ENCODE data around the gene LRP6. TPM values are rescaled to one million over a fixed set of nuclear protein-coding genes. Genes with fewer than 3 reads are reported as not detected.

LRP6 gene
- total and polyA plus RNA-seq, 2 of the 8 experiments (the other 6 are each of a cell fraction or from before 2014, with no cell fraction given): 53.6 to 73.2 TPM

DNA sequence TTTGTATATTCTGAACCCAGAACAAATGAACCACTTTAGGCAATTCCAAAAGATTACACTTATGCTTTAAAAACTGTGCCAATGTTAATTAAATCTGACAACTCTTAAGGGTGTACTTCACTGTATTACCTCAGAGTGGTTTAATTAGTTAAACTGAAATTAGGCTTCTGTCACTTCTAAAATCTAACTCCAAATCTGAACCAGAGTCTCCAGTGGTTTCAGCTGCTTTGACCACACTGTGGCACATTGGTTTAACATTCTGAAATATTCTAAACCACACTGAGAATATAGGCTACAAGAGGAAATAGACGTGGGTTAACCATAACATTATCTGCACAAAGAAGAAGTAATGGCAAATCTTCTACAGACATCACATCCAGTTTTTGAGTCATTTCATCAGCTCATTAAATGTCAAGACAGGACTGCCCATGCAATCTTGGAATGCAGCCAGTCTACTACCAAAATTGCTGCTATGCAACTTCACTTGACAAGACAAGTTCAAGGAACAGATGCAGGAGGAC, 94.8 kb downstream of the LRP6 start (continued):
- TF ChIP-seq, protein P1, sequence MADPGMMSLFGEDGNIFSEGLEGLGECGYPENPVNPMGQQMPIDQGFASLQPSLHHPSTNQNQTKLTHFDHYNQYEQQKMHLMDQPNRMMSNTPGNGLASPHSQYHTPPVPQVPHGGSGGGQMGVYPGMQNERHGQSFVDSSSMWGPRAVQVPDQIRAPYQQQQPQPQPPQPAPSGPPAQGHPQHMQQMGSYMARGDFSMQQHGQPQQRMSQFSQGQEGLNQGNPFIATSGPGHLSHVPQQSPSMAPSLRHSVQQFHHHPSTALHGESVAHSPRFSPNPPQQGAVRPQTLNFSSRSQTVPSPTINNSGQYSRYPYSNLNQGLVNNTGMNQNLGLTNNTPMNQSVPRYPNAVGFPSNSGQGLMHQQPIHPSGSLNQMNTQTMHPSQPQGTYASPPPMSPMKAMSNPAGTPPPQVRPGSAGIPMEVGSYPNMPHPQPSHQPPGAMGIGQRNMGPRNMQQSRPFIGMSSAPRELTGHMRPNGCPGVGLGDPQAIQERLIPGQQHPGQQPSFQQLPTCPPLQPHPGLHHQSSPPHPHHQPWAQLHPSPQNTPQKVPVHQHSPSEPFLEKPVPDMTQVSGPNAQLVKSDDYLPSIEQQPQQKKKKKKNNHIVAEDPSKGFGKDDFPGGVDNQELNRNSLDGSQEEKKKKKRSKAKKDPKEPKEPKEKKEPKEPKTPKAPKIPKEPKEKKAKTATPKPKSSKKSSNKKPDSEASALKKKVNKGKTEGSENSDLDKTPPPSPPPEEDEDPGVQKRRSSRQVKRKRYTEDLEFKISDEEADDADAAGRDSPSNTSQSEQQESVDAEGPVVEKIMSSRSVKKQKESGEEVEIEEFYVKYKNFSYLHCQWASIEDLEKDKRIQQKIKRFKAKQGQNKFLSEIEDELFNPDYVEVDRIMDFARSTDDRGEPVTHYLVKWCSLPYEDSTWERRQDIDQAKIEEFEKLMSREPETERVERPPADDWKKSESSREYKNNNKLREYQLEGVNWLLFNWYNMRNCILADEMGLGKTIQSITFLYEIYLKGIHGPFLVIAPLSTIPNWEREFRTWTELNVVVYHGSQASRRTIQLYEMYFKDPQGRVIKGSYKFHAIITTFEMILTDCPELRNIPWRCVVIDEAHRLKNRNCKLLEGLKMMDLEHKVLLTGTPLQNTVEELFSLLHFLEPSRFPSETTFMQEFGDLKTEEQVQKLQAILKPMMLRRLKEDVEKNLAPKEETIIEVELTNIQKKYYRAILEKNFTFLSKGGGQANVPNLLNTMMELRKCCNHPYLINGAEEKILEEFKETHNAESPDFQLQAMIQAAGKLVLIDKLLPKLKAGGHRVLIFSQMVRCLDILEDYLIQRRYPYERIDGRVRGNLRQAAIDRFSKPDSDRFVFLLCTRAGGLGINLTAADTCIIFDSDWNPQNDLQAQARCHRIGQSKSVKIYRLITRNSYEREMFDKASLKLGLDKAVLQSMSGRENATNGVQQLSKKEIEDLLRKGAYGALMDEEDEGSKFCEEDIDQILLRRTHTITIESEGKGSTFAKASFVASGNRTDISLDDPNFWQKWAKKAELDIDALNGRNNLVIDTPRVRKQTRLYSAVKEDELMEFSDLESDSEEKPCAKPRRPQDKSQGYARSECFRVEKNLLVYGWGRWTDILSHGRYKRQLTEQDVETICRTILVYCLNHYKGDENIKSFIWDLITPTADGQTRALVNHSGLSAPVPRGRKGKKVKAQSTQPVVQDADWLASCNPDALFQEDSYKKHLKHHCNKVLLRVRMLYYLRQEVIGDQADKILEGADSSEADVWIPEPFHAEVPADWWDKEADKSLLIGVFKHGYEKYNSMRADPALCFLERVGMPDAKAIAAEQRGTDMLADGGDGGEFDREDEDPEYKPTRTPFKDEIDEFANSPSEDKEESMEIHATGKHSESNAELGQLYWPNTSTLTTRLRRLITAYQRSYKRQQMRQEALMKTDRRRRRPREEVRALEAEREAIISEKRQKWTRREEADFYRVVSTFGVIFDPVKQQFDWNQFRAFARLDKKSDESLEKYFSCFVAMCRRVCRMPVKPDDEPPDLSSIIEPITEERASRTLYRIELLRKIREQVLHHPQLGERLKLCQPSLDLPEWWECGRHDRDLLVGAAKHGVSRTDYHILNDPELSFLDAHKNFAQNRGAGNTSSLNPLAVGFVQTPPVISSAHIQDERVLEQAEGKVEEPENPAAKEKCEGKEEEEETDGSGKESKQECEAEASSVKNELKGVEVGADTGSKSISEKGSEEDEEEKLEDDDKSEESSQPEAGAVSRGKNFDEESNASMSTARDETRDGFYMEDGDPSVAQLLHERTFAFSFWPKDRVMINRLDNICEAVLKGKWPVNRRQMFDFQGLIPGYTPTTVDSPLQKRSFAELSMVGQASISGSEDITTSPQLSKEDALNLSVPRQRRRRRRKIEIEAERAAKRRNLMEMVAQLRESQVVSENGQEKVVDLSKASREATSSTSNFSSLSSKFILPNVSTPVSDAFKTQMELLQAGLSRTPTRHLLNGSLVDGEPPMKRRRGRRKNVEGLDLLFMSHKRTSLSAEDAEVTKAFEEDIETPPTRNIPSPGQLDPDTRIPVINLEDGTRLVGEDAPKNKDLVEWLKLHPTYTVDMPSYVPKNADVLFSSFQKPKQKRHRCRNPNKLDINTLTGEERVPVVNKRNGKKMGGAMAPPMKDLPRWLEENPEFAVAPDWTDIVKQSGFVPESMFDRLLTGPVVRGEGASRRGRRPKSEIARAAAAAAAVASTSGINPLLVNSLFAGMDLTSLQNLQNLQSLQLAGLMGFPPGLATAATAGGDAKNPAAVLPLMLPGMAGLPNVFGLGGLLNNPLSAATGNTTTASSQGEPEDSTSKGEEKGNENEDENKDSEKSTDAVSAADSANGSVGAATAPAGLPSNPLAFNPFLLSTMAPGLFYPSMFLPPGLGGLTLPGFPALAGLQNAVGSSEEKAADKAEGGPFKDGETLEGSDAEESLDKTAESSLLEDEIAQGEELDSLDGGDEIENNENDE (IDR thresholded peaks at IDR 0.05; ENCODE audit: insufficient replicate concordance, low read length): no peak
- TF ChIP-seq RBBP5 (IDR thresholded peaks at IDR 0.05; ENCODE audit: borderline replicate concordance, low read depth, low read length): no peak
- no peak for TF ChIP-seq EGR1 (IDR thresholded peaks at IDR 0.05; ENCODE audit: borderline replicate concordance, low read depth, low read length)
- no peak for TF ChIP-seq SUZ12 (IDR thresholded peaks at IDR 0.05; ENCODE audit: low read length)

All from H1 (cell line).